ENCODE data around the gene LYZL1. TPM values are rescaled to one million over a fixed set of nuclear protein-coding genes. Genes with fewer than 3 reads are reported as not detected.
"Not testable (repeated sequence)": the region's sequence is repeated elsewhere in the genome, so short reads cannot be mapped to it uniquely, and the experiment has no call there.

Gene LYZL1
- total and polyA plus RNA-seq, 3 donors from 2014 or later = 37.0 to 91.3 (median 67.6) TPM

GRCh38 chr10:29355411-29355991 is 66.6 kb downstream of the LYZL1 start:
- intact Hi-C loops (cut with DNase I; ENCODE audit: low total_unique reads) = no loop called here
- Histone ChIP-seq H3K36me3 (ENCODE audit: low read depth, missing control alignments) (no peaks in the 10 kb centered on the region), H3K9me3 (no peaks in the 10 kb centered on the region), H3K27me3 (no peaks in the 10 kb centered on the region), H3K4me3 (no peak overlapping the region), H3K27ac (no peak overlapping the region), H3K4me1 (peaks cover 12% of the 10 kb centered on the region)
- DNase-seq = no peak
- no peak for TF ChIP-seq POLR2A (IDR thresholded peaks at IDR 0.05)
- WGBS, 2 donors = 86 to 93% methylated on average over 6 of the region's 6 CpGs

DNA sequence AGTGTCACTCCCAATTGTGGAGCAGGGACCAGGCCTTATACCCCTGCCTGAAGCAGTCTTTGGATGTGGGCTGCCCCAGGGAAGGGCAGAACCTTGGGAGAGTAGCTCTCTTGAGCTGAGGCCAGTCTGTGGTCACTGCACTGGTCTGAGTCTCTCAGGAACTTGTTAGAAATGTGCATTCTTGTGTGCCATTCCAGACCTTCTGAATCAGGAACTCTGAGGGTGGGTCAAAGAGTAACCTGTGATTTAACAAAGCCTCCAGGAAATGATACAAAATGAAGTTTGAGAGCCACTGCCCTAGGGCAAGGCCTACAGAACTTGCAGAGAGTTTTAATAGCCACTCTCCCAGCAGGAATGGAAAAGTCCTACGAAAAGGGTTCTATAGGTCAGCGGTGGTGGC is 68.1 kb downstream of the LYZL1 start:
- no peak overlapping the region for H3K4me3 ChIP-seq
- no peaks in the 10 kb centered on the region for H3K9me3 ChIP-seq
- TF ChIP-seq, protein P1, sequence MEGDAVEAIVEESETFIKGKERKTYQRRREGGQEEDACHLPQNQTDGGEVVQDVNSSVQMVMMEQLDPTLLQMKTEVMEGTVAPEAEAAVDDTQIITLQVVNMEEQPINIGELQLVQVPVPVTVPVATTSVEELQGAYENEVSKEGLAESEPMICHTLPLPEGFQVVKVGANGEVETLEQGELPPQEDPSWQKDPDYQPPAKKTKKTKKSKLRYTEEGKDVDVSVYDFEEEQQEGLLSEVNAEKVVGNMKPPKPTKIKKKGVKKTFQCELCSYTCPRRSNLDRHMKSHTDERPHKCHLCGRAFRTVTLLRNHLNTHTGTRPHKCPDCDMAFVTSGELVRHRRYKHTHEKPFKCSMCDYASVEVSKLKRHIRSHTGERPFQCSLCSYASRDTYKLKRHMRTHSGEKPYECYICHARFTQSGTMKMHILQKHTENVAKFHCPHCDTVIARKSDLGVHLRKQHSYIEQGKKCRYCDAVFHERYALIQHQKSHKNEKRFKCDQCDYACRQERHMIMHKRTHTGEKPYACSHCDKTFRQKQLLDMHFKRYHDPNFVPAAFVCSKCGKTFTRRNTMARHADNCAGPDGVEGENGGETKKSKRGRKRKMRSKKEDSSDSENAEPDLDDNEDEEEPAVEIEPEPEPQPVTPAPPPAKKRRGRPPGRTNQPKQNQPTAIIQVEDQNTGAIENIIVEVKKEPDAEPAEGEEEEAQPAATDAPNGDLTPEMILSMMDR (IDR thresholded peaks at IDR 0.05) = no peak
- TF ChIP-seq POLR2A (IDR thresholded peaks at IDR 0.05) = no peak
- no peaks in the 10 kb centered on the region for H3K27me3 ChIP-seq
- no peak for DNase-seq
- H3K36me3 ChIP-seq (ENCODE audit: low read depth, missing control alignments) = no peaks in the 10 kb centered on the region
- H3K27ac ChIP-seq = no peak overlapping the region
- WGBS, 2 donors = 95 to 100% methylated on average over 2 of the region's 2 CpGs
- H3K4me1 ChIP-seq = peaks cover 12% of the 10 kb centered on the region
- intact Hi-C loops (cut with DNase I; ENCODE audit: low total_unique reads) = no loop called here

DNA sequence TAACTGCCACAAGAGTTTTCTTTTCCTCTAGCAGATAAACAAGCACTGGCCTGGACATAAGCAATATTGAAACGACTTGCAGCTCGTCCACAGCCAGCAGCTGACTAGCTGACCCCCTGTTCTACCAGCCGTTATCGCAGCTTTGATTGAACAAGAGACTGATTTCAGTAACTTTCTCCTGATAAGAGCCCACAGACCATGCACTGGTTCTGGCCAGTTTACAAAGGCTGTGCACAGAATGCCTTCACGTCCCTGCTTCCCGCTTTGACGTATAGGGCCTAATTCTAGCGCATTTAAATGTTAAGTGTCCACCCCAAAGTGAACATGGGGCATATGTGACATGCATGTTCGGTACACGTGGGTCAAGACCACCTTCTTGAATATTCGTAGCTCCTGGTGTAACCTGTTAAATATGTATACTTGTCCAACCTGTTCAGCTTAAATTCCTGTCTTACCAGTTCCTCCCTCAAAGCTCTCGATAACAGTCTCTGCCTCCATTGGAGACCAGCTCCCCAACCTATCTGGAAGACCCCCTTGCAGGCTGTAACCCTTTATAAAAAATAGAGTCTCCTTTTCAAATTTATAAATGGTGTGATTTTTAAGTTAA is 69.2 kb downstream of the LYZL1 start:
- intact Hi-C loops (cut with DNase I; ENCODE audit: low total_unique reads) = no loop called here
- Histone ChIP-seq H3K4me1 (peaks cover 12% of the 10 kb centered on the region), H3K36me3 (ENCODE audit: low read depth, missing control alignments) (no peaks in the 10 kb centered on the region), H3K27ac (no peak overlapping the region), H3K4me3 (no peak overlapping the region), H3K27me3 (no peaks in the 10 kb centered on the region), H3K9me3 (no peaks in the 10 kb centered on the region)
- WGBS, 2 donors = 69 to 87% methylated on average over 12 of the region's 12 CpGs
- no peak for TF ChIP-seq POLR2A (IDR thresholded peaks at IDR 0.05)
- TF ChIP-seq, protein P1 (IDR thresholded peaks at IDR 0.05) = no peak
- DNase-seq = no peak

DNA sequence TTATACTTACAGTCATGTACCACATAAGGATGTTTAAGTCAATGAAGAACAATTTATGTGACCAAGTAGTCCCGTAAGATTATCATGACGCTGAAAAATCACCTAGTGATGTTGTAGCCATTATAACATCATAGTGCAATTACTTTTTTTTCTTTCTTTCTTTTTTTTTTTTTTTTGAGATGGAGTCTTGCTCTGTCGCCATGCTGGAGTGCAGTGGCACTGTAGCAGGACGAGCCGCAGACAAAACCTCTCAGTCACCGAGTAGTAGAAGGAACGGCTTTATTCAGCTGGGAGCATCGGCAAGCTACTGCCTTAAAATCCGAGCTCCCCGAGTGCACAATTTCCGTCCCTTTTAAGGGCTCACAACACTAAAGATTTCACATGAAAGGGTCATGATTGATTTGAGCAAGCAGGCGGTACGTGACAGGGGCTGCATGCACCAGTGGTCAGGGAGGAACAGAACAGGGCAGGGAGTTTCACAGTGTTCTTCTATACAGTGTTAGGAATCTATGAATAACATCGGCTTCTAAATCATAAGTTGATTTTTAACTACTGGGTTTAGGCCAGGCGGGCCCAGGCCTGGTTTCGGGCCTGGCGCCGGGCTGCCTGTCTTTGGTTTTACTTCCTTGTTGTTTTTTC is 71.5 kb downstream of the LYZL1 start:
- 95 to 96% methylated on average over 18 of the region's 18 CpGs for WGBS, 2 donors
- H3K9me3 ChIP-seq; H3K4me3 ChIP-seq; DNase-seq; intact Hi-C loops (cut with DNase I; ENCODE audit: low total_unique reads); H3K4me1 ChIP-seq; H3K36me3 ChIP-seq (ENCODE audit: low read depth, missing control alignments); H3K27me3 ChIP-seq; H3K27ac ChIP-seq: not testable (repeated sequence)

All from testis (tissue), 3 donors.